ENCODE results near the gene IFT81. TPM values are rescaled to one million over a fixed set of nuclear protein-coding genes. Genes with fewer than 3 reads are reported as not detected.

Gene IFT81
- total and polyA plus RNA-seq, 2 donors (not counting 1 experiment from before 2014, with no cell fraction given), result 0.43 to 6.8 TPM

DNA sequence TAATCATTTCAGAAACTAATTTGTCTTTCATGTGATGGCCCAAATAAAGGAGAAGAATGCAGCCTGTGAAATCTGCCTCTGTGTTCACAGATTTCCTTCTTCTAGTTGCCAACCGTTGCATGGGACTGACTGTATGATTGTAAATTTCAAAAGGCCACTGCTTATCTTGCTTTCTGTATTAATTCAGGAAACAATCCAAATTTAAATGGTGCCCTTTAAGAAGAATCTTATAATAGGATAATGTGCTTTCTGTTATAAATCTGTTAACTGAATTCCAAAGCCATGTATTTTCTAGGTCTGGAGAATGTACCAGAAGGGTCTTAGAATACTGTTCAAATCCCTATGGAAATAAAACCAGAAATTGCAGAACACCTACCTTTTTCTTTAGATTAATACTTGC lies 98.3 kb downstream of the IFT81 start:
- Histone ChIP-seq H3K27ac (ENCODE audit: low read length in 2 of 2) (no peak overlapping the region), H3K4me3 (ENCODE audit: control extremely low read depth in 1 of 5, extremely low read depth in 1 of 5, insufficient read depth in 1 of 5, low read depth in 2 of 5, low read length in 4 of 5) (no peak overlapping the region), H3K9ac (ENCODE audit: low read length) (no peak overlapping the region), H3K4me1 (ENCODE audit: control insufficient read depth in 2 of 2, insufficient read depth in 2 of 2, low read length in 2 of 2) (no peaks in the 10 kb centered on the region), H3K4me2 (replicated peaks; ENCODE audit: low read depth, low read length, poor library complexity, severe bottlenecking) (no peak overlapping the region), H3K79me2 (ENCODE audit: control insufficient read depth, insufficient read depth, low read length) (no peaks in the 10 kb centered on the region), H3K9me3 (ENCODE audit: control extremely low read depth in 1 of 3, control insufficient read depth in 2 of 3, insufficient read depth in 1 of 3, low read length in 2 of 3) (no peaks in the 10 kb centered on the region), H4K20me1 (ENCODE audit: control insufficient read depth, insufficient read depth, low read length, poor library complexity, severe bottlenecking) (no peaks in the 10 kb centered on the region), H3K27me3 (replicated peaks in 1 of 4; ENCODE audit: control extremely low read depth in 1 of 4, control insufficient read depth in 3 of 4, insufficient read depth in 4 of 4, low read length in 3 of 4) (no peaks in the 10 kb centered on the region), H2AFZ (ENCODE audit: insufficient read depth, low read depth, low read length, poor library complexity, severe bottlenecking) (no peak overlapping the region), H3K36me3 (replicated peaks in 1 of 2; ENCODE audit: control extremely low read depth in 1 of 2, control insufficient read depth in 1 of 2, extremely low read depth in 1 of 2, insufficient read depth in 2 of 2, low read length in 1 of 2) (no peaks in the 10 kb centered on the region)
- POLR2A ChIA-PET, result no interaction called here
- intact Hi-C loops (cut with micrococcal nuclease), result no loop called here
- ATAC-seq (ENCODE audit: low read depth) (no peak), DNase-seq (no peak)
- Mint-ChIP-seq H3K27me3 (no peaks in the 10 kb centered on the region), H3K4me3 (no peak overlapping the region), H3K9me3 (ENCODE audit: insufficient read depth) (no peaks in the 10 kb centered on the region), H3K4me1 (no peaks in the 10 kb centered on the region), H3K27ac (no peak overlapping the region)
- CTCF ChIA-PET, result no interaction called here
- WGBS (ENCODE audit: insufficient coverage), result 100% methylated on average over 1 of the region's 1 CpG
- TF ChIP-seq EZH2 (IDR thresholded peaks at IDR 0.05; ENCODE audit: borderline replicate concordance, insufficient read depth, low read depth, low read length, poor library complexity, severe bottlenecking) (no peak), CTCF (IDR thresholded peaks at IDR 0.05) (no peak)

DNA sequence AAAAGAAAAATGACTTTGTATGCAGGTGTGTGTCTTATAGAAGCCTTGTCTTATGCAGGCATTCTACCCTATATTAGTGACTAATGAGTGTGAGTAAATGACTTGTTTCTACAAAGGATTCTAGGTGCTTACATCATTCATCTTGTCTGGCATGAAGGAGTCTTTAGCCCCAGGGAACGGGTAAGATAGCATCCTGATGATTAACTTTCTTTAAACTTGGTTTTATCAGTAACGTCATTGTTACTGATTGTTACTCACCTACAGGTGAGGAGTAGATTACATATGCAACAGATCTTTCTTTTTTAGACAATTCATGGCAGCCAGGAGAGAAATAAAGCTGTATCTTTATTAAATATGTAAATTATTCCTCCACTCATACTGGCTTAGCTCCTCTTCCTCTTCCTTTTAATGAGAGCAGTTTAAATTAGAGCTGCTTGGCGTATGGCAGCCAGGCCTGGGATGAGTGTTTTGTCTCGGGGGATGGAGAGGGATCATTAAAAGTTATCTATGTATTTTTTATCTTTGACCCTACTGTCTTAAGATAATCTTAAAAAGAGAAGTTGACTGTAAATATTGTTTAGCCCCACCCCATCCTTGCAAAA lies 99.7 kb downstream of the IFT81 start:
- WGBS (ENCODE audit: insufficient coverage), result no CpG with 5 or more reads among the region's 4 CpGs
- ATAC-seq (ENCODE audit: low read depth), result no peak
- ChIA-PET POLR2A (no interaction called here), CTCF (interaction anchor here (1.0 kb wide), 1 partner anchor 58 kb away, joined by 3 read pairs; no protein-coding TSS in a partner anchor)
- Histone ChIP-seq H2AFZ (ENCODE audit: insufficient read depth, low read depth, low read length, poor library complexity, severe bottlenecking) (no peak overlapping the region), H3K4me1 (ENCODE audit: control insufficient read depth in 2 of 2, insufficient read depth in 2 of 2, low read length in 2 of 2) (no peaks in the 10 kb centered on the region), H4K20me1 (ENCODE audit: control insufficient read depth, insufficient read depth, low read length, poor library complexity, severe bottlenecking) (no peaks in the 10 kb centered on the region), H3K4me2 (replicated peaks; ENCODE audit: low read depth, low read length, poor library complexity, severe bottlenecking) (no peak overlapping the region), H3K79me2 (ENCODE audit: control insufficient read depth, insufficient read depth, low read length) (no peaks in the 10 kb centered on the region), H3K4me3 (ENCODE audit: control extremely low read depth in 1 of 5, extremely low read depth in 1 of 5, insufficient read depth in 1 of 5, low read depth in 2 of 5, low read length in 4 of 5) (no peak overlapping the region), H3K9me3 (ENCODE audit: control extremely low read depth in 1 of 3, control insufficient read depth in 2 of 3, insufficient read depth in 1 of 3, low read length in 2 of 3) (no peaks in the 10 kb centered on the region), H3K27ac (ENCODE audit: low read length in 2 of 2) (no peak overlapping the region), H3K9ac (ENCODE audit: low read length) (no peak overlapping the region), H3K27me3 (replicated peaks in 1 of 4; ENCODE audit: control extremely low read depth in 1 of 4, control insufficient read depth in 3 of 4, insufficient read depth in 4 of 4, low read length in 3 of 4) (no peaks in the 10 kb centered on the region), H3K36me3 (replicated peaks in 1 of 2; ENCODE audit: control extremely low read depth in 1 of 2, control insufficient read depth in 1 of 2, extremely low read depth in 1 of 2, insufficient read depth in 2 of 2, low read length in 1 of 2) (no peaks in the 10 kb centered on the region)
- TF ChIP-seq EZH2 (IDR thresholded peaks at IDR 0.05; ENCODE audit: borderline replicate concordance, insufficient read depth, low read depth, low read length, poor library complexity, severe bottlenecking) (no peak), CTCF (IDR thresholded peaks at IDR 0.05) (no peak)
- intact Hi-C loops (cut with micrococcal nuclease), result no loop called here
- H3K27ac Mint-ChIP-seq, result no peak overlapping the region
- no peaks in the 10 kb centered on the region for H3K4me1 Mint-ChIP-seq
- no peak overlapping the region for H3K4me3 Mint-ChIP-seq
- DNase-seq, result no peak
- H3K27me3 Mint-ChIP-seq, result no peaks in the 10 kb centered on the region
- H3K9me3 Mint-ChIP-seq (ENCODE audit: insufficient read depth), result no peaks in the 10 kb centered on the region

All from B cell (primary cell).